ENCODE data around the gene ARHGAP10.

GRCh38 chr4:147791865-147792264 lies 60.0 kb downstream of the ARHGAP10 start:
- no peak for TF ChIP-seq EZH2 (IDR thresholded peaks at IDR 0.05; ENCODE audit: borderline replicate concordance, insufficient read depth, low read depth, low read length, poor library complexity, severe bottlenecking)
- TF ChIP-seq CTCF (IDR thresholded peaks at IDR 0.05), result no peak

Measured in B cell (primary cell).